Measurements from ENCODE around the gene ERAP2. TPM values are rescaled to one million over a fixed set of nuclear protein-coding genes. Genes with fewer than 3 reads are reported as not detected.

Gene ERAP2
- polyA plus RNA-seq, 1 donor from 2014 or later = not detected

DNA sequence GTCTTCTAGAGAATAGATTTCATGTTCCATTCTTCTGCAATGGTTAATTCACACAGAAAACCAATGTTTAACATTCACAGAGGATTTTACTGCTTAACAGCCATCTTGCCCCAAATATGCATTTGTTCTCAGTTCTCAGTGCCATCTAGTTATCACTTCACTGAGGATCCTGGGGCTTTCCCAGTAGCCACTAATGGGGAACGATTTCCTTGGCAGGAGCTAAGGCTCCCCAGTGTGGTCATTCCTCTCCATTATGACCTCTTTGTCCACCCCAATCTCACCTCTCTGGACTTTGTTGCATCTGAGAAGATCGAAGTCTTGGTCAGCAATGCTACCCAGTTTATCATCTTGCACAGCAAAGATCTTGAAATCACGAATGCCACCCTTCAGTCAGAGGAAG is 3.4 kb downstream of the ERAP2 start:
- H2AFZ ChIP-seq (ENCODE audit: low read depth, low read length) = no peak overlapping the region
- H3K9me3 ChIP-seq (ENCODE audit: low read length) = no peaks in the 10 kb centered on the region
- no peaks in the 10 kb centered on the region for H3K79me2 ChIP-seq (replicated peaks; ENCODE audit: insufficient read depth, low read length)
- H3K9me2 ChIP-seq (ENCODE audit: insufficient read depth, low read length) = no peaks in the 10 kb centered on the region
- H3K36me3 ChIP-seq (ENCODE audit: insufficient read depth, low read length) = no peaks in the 10 kb centered on the region
- no peak overlapping the region for H3K27ac ChIP-seq (ENCODE audit: low read length)
- H3K4me2 ChIP-seq (ENCODE audit: low read length) = no peak overlapping the region
- no peaks in the 10 kb centered on the region for H3F3A ChIP-seq (ENCODE audit: insufficient read depth, low read length, poor library complexity, severe bottlenecking)
- H3K27me3 ChIP-seq (ENCODE audit: insufficient read depth, low read depth, low read length) = no peaks in the 10 kb centered on the region
- H3K4me3 ChIP-seq (ENCODE audit: low read length) = no peak overlapping the region
- no peak for TF ChIP-seq TAF1 (IDR thresholded peaks at IDR 0.05; ENCODE audit: low read depth)
- no peak for TF ChIP-seq EZH2 (IDR thresholded peaks at IDR 0.05; ENCODE audit: borderline replicate concordance, insufficient read depth, low read length, poor library complexity, severe bottlenecking)
- TF ChIP-seq MXI1 (conservative IDR thresholded peaks at IDR 0.05; ENCODE audit: poor library complexity, severe bottlenecking) = no peak
- TF ChIP-seq POLR2AphosphoS5 (IDR thresholded peaks at IDR 0.05) = no peak
- TF ChIP-seq SMC3 (conservative IDR thresholded peaks at IDR 0.05; ENCODE audit: poor library complexity) = no peak
- no peak for TF ChIP-seq EP300 (conservative IDR thresholded peaks at IDR 0.05; ENCODE audit: poor library complexity, severe bottlenecking)
- no peak for TF ChIP-seq RAD21 (conservative IDR thresholded peaks at IDR 0.05)
- TF ChIP-seq, protein P1, sequence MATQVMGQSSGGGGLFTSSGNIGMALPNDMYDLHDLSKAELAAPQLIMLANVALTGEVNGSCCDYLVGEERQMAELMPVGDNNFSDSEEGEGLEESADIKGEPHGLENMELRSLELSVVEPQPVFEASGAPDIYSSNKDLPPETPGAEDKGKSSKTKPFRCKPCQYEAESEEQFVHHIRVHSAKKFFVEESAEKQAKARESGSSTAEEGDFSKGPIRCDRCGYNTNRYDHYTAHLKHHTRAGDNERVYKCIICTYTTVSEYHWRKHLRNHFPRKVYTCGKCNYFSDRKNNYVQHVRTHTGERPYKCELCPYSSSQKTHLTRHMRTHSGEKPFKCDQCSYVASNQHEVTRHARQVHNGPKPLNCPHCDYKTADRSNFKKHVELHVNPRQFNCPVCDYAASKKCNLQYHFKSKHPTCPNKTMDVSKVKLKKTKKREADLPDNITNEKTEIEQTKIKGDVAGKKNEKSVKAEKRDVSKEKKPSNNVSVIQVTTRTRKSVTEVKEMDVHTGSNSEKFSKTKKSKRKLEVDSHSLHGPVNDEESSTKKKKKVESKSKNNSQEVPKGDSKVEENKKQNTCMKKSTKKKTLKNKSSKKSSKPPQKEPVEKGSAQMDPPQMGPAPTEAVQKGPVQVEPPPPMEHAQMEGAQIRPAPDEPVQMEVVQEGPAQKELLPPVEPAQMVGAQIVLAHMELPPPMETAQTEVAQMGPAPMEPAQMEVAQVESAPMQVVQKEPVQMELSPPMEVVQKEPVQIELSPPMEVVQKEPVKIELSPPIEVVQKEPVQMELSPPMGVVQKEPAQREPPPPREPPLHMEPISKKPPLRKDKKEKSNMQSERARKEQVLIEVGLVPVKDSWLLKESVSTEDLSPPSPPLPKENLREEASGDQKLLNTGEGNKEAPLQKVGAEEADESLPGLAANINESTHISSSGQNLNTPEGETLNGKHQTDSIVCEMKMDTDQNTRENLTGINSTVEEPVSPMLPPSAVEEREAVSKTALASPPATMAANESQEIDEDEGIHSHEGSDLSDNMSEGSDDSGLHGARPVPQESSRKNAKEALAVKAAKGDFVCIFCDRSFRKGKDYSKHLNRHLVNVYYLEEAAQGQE (IDR thresholded peaks at IDR 0.05; ENCODE audit: borderline replicate concordance) = no peak
- TF ChIP-seq, protein P2, sequence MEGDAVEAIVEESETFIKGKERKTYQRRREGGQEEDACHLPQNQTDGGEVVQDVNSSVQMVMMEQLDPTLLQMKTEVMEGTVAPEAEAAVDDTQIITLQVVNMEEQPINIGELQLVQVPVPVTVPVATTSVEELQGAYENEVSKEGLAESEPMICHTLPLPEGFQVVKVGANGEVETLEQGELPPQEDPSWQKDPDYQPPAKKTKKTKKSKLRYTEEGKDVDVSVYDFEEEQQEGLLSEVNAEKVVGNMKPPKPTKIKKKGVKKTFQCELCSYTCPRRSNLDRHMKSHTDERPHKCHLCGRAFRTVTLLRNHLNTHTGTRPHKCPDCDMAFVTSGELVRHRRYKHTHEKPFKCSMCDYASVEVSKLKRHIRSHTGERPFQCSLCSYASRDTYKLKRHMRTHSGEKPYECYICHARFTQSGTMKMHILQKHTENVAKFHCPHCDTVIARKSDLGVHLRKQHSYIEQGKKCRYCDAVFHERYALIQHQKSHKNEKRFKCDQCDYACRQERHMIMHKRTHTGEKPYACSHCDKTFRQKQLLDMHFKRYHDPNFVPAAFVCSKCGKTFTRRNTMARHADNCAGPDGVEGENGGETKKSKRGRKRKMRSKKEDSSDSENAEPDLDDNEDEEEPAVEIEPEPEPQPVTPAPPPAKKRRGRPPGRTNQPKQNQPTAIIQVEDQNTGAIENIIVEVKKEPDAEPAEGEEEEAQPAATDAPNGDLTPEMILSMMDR (IDR thresholded peaks at IDR 0.05; ENCODE audit: poor library complexity, severe bottlenecking) = no peak
- no peaks in the 10 kb centered on the region for H4K20me1 ChIP-seq (ENCODE audit: insufficient read depth)
- no peak overlapping the region for H3K9ac ChIP-seq (ENCODE audit: low read length)

DNA sequence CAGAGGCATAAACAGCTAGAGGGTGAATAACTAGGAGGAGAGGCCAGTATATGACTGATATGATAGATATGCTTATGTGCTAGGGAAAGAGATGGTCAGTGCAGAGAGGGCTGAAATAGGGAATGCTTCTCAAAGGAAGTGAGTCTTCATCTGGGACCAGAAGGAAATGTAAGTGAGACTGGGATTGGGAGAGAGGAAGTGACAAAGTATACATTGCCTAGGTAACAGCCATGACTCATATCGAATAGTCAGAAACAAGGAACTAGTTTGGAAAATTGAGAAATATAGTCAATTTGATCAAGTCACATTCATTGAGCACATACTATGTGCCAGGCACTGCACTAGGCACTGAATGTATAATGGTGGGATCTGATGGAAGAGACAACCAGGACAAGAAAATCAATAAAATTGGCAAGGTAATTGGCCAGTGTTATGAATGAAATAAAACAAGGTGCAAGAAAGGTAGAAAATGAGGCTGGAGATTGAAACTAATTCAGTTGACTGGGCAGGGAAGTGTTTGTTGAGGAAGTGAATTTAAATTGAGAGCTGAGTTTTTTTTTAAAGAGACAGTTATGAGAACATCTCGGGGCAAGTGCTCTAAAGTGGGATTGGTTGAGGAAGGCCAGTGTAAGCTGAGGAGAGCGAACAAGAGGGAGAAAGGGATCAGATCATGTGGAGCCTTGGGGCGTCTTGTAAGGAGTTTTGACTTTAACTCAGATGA is 4.3 kb downstream of the ERAP2 start:
- no peak overlapping the region for H2AFZ ChIP-seq (ENCODE audit: low read depth, low read length)
- no peaks in the 10 kb centered on the region for H3K9me2 ChIP-seq (ENCODE audit: insufficient read depth, low read length)
- no peaks in the 10 kb centered on the region for H3K27me3 ChIP-seq (ENCODE audit: insufficient read depth, low read depth, low read length)
- no peaks in the 10 kb centered on the region for H3K36me3 ChIP-seq (ENCODE audit: insufficient read depth, low read length)
- H3K4me3 ChIP-seq (ENCODE audit: low read length) = no peak overlapping the region
- H3K4me2 ChIP-seq (ENCODE audit: low read length) = no peak overlapping the region
- no peaks in the 10 kb centered on the region for H4K20me1 ChIP-seq (ENCODE audit: insufficient read depth)
- H3K79me2 ChIP-seq (replicated peaks; ENCODE audit: insufficient read depth, low read length) = no peaks in the 10 kb centered on the region
- TF ChIP-seq, protein P1 (IDR thresholded peaks at IDR 0.05; ENCODE audit: borderline replicate concordance) = no peak
- TF ChIP-seq EP300 (conservative IDR thresholded peaks at IDR 0.05; ENCODE audit: poor library complexity, severe bottlenecking) = no peak
- TF ChIP-seq TAF1 (IDR thresholded peaks at IDR 0.05; ENCODE audit: low read depth) = no peak
- TF ChIP-seq EZH2 (IDR thresholded peaks at IDR 0.05; ENCODE audit: borderline replicate concordance, insufficient read depth, low read length, poor library complexity, severe bottlenecking) = no peak
- no peak for TF ChIP-seq POLR2AphosphoS5 (IDR thresholded peaks at IDR 0.05)
- TF ChIP-seq SMC3 (conservative IDR thresholded peaks at IDR 0.05; ENCODE audit: poor library complexity) = no peak
- no peak for TF ChIP-seq RAD21 (conservative IDR thresholded peaks at IDR 0.05)
- no peak for TF ChIP-seq MXI1 (conservative IDR thresholded peaks at IDR 0.05; ENCODE audit: poor library complexity, severe bottlenecking)
- H3F3A ChIP-seq (ENCODE audit: insufficient read depth, low read length, poor library complexity, severe bottlenecking) = no peaks in the 10 kb centered on the region
- H3K9me3 ChIP-seq (ENCODE audit: low read length) = no peaks in the 10 kb centered on the region
- no peak overlapping the region for H3K9ac ChIP-seq (ENCODE audit: low read length)
- no peak overlapping the region for H3K27ac ChIP-seq (ENCODE audit: low read length)
